MM.1S (cell line): ENCODE results near the gene TMEM81.

ENCODE experiments used
- DNase-seq: peaks from one replicate; pipeline ENCODE4 v3.0.0-alpha.2; 2015
- H2AFZ ChIP-seq: fragments of 300-600 bp; sonication (generic); 2 replicates; pipeline ENCODE4 v1.6.0; 2016; ENCODE audit warnings: antibody characterized with exemption, low read length
- H3F3A ChIP-seq: fragments of 300-600 bp; sonication (generic); 2 replicates; pipeline ENCODE4 v1.6.1; 2016; ENCODE audit warnings: mild to moderate bottlenecking, antibody characterized with exemption, low read length, moderate library complexity, mixed read lengths; ENCODE audit not compliant: insufficient read depth
- H3K27ac ChIP-seq: fragments of 300-600 bp; sonication (generic); 2 replicates; pipeline ENCODE4 v1.5.1; 2016; ENCODE audit warnings: mild to moderate bottlenecking, low read length
- H3K27me3 ChIP-seq: fragments of 300-600 bp; sonication (generic); replicated peaks from 2 replicates; pipeline ENCODE4 v1.6.0; 2016; ENCODE audit warnings: low read length; ENCODE audit not compliant: insufficient read depth
- H3K36me3 ChIP-seq: fragments of 300-600 bp; sonication (generic); replicated peaks from 2 replicates; pipeline ENCODE4 v1.6.1; 2016; ENCODE audit warnings: mild to moderate bottlenecking, low read length, mixed read lengths; ENCODE audit not compliant: insufficient read depth
- H3K4me1 ChIP-seq: fragments of 300-600 bp; sonication (generic); 2 replicates; pipeline ENCODE4 v1.6.1; 2016; ENCODE audit warnings: low read length, mixed read lengths
- H3K4me2 ChIP-seq: fragments of 300-600 bp; sonication (generic); 2 replicates; pipeline ENCODE4 v1.6.0; 2016; ENCODE audit warnings: low read depth, low read length
- H3K4me3 ChIP-seq: fragments of 300-600 bp; sonication (generic); 2 replicates; pipeline ENCODE4 v1.5.1; 2016; ENCODE audit warnings: low read length, mixed read lengths
- H3K79me2 ChIP-seq: fragments of 300-600 bp; sonication (generic); 2 replicates; pipeline ENCODE4 v1.6.1; 2016; ENCODE audit warnings: mixed run types, low read length, mixed read lengths
- H3K9ac ChIP-seq: fragments of 300-600 bp; sonication (generic); 2 replicates; pipeline ENCODE4 v1.6.1; 2016; ENCODE audit warnings: low read length, mixed read lengths
- H3K9me2 ChIP-seq: fragments of 300-600 bp; sonication (generic); replicated peaks from 2 replicates; pipeline ENCODE4 v1.6.1; 2016; ENCODE audit warnings: mild to moderate bottlenecking, low read length, mixed read lengths; ENCODE audit not compliant: insufficient read depth
- H3K9me3 ChIP-seq: fragments of 300-600 bp; sonication (generic); replicated peaks from 2 replicates; pipeline ENCODE4 v1.6.1; 2016; ENCODE audit warnings: mild to moderate bottlenecking, low read length, mixed read lengths; ENCODE audit not compliant: insufficient read depth
- H4K20me1 ChIP-seq: fragments of 300-600 bp; sonication (generic); 2 replicates; pipeline ENCODE4 v1.6.1; 2016; ENCODE audit warnings: mild to moderate bottlenecking, low read length, moderate library complexity, mixed read lengths; ENCODE audit not compliant: insufficient read depth
- CTCF ChIP-seq: fragments of 300-600 bp; sonication (generic); IDR thresholded peaks from 2 replicates; pipeline ENCODE4 v1.5.1; 2016; ENCODE audit warnings: antibody characterized with exemption, low read length, mixed read lengths
- EZH2 ChIP-seq: fragments of 300-600 bp; sonication (generic); optimal IDR thresholded peaks from 2 replicates; pipeline ENCODE3; 2017; ENCODE audit warnings: low read depth, mild to moderate bottlenecking, antibody characterized with exemption, low read length, mixed read lengths
- EZH2phosphoT487 ChIP-seq: fragments of 300-600 bp; sonication (generic); IDR thresholded peaks from 2 replicates; pipeline ENCODE4 v1.6.1; 2018; ENCODE audit warnings: antibody characterized with exemption, low read length

TMEM81 gene

GRCh38 chr1:205121660-205122488, 37.6 kb upstream of the TMEM81 start, which contains the start of gene RBBP5:
RBBP5 (minus strand) TSS chr1:205121978; CDS start chr1:205121873, 105 bp downstream.
- peak within 1 kb of the TSS; percentile 74 for H3K27ac ChIP-seq
- no peaks in the 10 kb centered on the region for H4K20me1 ChIP-seq
- H3K9me2 ChIP-seq = no peaks in the 10 kb centered on the region
- H3K79me2 ChIP-seq = peaks cover 44% of the 10 kb centered on the region
- no peaks in the 10 kb centered on the region for H3K36me3 ChIP-seq
- H3F3A ChIP-seq = peaks cover 8% of the 10 kb centered on the region; the same call in 1 of the 2 replicates
- peaks cover 19% of the 10 kb centered on the region; the same call in 1 of the 2 replicates for H3K4me1 ChIP-seq
- H3K9ac ChIP-seq = peak within 1 kb of the TSS; percentile 86
- H3K4me2 ChIP-seq = peak within 1 kb of the TSS; percentile 88
- no peak for TF ChIP-seq EZH2
- peak; percentile 97 for TF ChIP-seq CTCF
- TF ChIP-seq EZH2phosphoT487 = no peak
- H2AFZ ChIP-seq = peak within 1 kb of the TSS; percentile 74
- H3K4me3 ChIP-seq = peak within 1 kb of the TSS; percentile 92
- no peaks in the 10 kb centered on the region for H3K27me3 ChIP-seq
- no peaks in the 10 kb centered on the region for H3K9me3 ChIP-seq
- peak; percentile 100 for DNase-seq

GRCh38 chr1:205118752-205119151, 34.5 kb upstream of the TMEM81 start:
- no peak overlapping the region for H2AFZ ChIP-seq
- H3K27ac ChIP-seq = no peak overlapping the region
- no peak overlapping the region for H3K9ac ChIP-seq
- no peaks in the 10 kb centered on the region for H3K36me3 ChIP-seq
- no peaks in the 10 kb centered on the region for H4K20me1 ChIP-seq
- TF ChIP-seq EZH2phosphoT487 (no peak), CTCF (no peak), EZH2 (no peak)
- H3K9me2 ChIP-seq = no peaks in the 10 kb centered on the region
- H3K79me2 ChIP-seq = peaks cover 70% of the 10 kb centered on the region
- H3K4me2 ChIP-seq = no peak overlapping the region
- H3K9me3 ChIP-seq = no peaks in the 10 kb centered on the region
- H3K4me3 ChIP-seq = no peak overlapping the region
- no peaks in the 10 kb centered on the region for H3K27me3 ChIP-seq
- H3F3A ChIP-seq = peaks cover 8% of the 10 kb centered on the region; the same call in 1 of the 2 replicates
- DNase-seq = no peak
- H3K4me1 ChIP-seq = peaks cover 19% of the 10 kb centered on the region; the same call in 1 of the 2 replicates

- TF ChIP-seq CTCF (no peak), EZH2 (no peak), EZH2phosphoT487 (no peak)
- Histone ChIP-seq H3K4me3 (no peak overlapping the region), H3K4me1 (no peaks in the 10 kb centered on the region), H3F3A (no peaks in the 10 kb centered on the region), H3K27ac (no peak overlapping the region), H3K79me2 (peaks cover 22% of the 10 kb centered on the region), H3K9me2 (no peaks in the 10 kb centered on the region), H3K9ac (no peak overlapping the region), H4K20me1 (no peaks in the 10 kb centered on the region), H3K27me3 (no peaks in the 10 kb centered on the region), H2AFZ (no peak overlapping the region), H3K4me2 (no peak overlapping the region), H3K36me3 (peaks cover 4% of the 10 kb centered on the region; the same call in 1 of the 2 replicates), H3K9me3 (no peaks in the 10 kb centered on the region)
- DNase-seq = no peak
Observed at GRCh38 chr1:205111354-205111753, 27.1 kb upstream of the TMEM81 start.
